Measurements from ENCODE around the gene MRTFB.

Gene MRTFB

DNA sequence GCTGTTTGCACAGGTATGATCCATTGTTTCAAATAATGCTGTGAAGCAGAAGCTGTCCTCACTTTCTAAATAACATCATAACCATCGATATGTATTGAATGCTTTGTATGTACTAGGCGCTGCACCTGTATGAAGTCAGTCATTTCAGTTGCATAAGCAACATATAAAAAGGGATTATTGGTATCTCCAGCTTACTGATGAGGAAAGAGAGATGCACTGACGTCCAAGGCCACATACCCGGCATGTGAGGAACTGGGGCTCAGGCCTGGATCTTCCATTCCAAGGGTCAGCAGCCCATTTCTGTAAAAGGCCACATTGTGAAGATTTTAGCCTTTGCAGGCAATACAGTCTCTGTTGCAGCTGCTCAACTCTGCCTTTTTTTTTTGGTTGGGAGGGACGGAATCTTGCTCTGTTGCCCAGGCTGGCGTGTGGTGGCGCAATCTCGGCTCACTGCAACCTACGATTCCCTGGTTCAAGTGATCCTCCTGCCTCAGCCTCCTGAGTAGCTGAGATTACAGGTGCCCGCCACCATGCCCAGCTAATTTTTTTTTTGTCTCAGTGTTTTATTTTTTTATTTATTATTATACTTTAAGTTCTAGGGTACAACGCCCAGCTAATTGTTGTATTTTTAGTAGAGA lies 244.7 kb downstream of the MRTFB start:
- DNase-seq = no peak
